ENCODE measurements around the gene KIT.

- TF ChIP-seq POLR2A (IDR thresholded peaks at IDR 0.05; ENCODE audit: low read depth, low read length) (no peak), POLR2AphosphoS5 (IDR thresholded peaks at IDR 0.05; ENCODE audit: low read depth, low read length) (no peak), TAF1 (IDR thresholded peaks at IDR 0.05; ENCODE audit: borderline replicate concordance, low read depth, low read length) (no peak)
Measured at GRCh38 chr4:54664400-54664799, 6.6 kb downstream of the KIT start.

All from GM12892 (cell line).